HepG2 (cell line): Measurements from ENCODE around the gene BIRC5. TPM values are rescaled to one million over a fixed set of nuclear protein-coding genes. Genes with fewer than 3 reads are reported as not detected.

Experiments
- ARID4A ChIP-seq: sonication (generic); formaldehyde crosslinking; IDR thresholded peaks from 2 replicates; pipeline ENCODE4 v1.5.0; 2020; ENCODE audit warnings: mild to moderate bottlenecking, missing genetic modification reagents, borderline replicate concordance
- GLI4 ChIP-seq: sonication (generic); formaldehyde crosslinking; IDR thresholded peaks from 2 replicates; pipeline ENCODE4 v1.5.1; 2020; ENCODE audit warnings: missing genetic modification reagents, mild to moderate bottlenecking, moderate library complexity, borderline replicate concordance
- HOXA9 ChIP-seq: sonication (generic); formaldehyde crosslinking; IDR thresholded peaks from 2 replicates; pipeline ENCODE4 v1.8.1; 2022; ENCODE audit warnings: missing genetic modification reagents, mild to moderate bottlenecking, moderate library complexity, borderline replicate concordance
- MYC ChIP-seq: sonication (generic); formaldehyde crosslinking; IDR thresholded peaks from 2 replicates; pipeline ENCODE4 v1.9.0; 2021; ENCODE audit warnings: missing genetic modification reagents, borderline replicate concordance
- NRL ChIP-seq: sonication (generic); formaldehyde crosslinking; IDR thresholded peaks from 2 replicates; pipeline ENCODE4 v1.5.0; 2020; ENCODE audit warnings: missing genetic modification reagents, mild to moderate bottlenecking, moderate library complexity, borderline replicate concordance
- SMAD1 ChIP-seq: sonication (generic); formaldehyde crosslinking; IDR thresholded peaks from 2 replicates; pipeline ENCODE4 v1.4.0; 2020; ENCODE audit warnings: missing genetic modification reagents, low read depth, mild to moderate bottlenecking, borderline replicate concordance
- TEAD3 ChIP-seq: optimal IDR thresholded peaks from 2 replicates; pipeline ENCODE3; 2016; ENCODE audit warnings: borderline replicate concordance
- ZMYM3 ChIP-seq: sonication (generic); formaldehyde crosslinking; IDR thresholded peaks from 2 replicates; pipeline ENCODE4 v1.5.1; 2020; ENCODE audit warnings: mild to moderate bottlenecking, missing genetic modification reagents
- ZNF20 ChIP-seq: sonication (generic); formaldehyde crosslinking; IDR thresholded peaks from 2 replicates; pipeline ENCODE4 v1.4.0; 2020; ENCODE audit warnings: mild to moderate bottlenecking, moderate library complexity, missing genetic modification reagents
- ZNF737 ChIP-seq: sonication (generic); formaldehyde crosslinking; IDR thresholded peaks from 2 replicates; pipeline ENCODE4 v1.5.0; 2020; ENCODE audit warnings: missing genetic modification reagents, mild to moderate bottlenecking, borderline replicate concordance
- ZNF772 ChIP-seq: sonication (generic); formaldehyde crosslinking; IDR thresholded peaks from 2 replicates; pipeline ENCODE4 v1.5.0; 2020; ENCODE audit warnings: mild to moderate bottlenecking, missing genetic modification reagents
- ZNF891 ChIP-seq: sonication (generic); formaldehyde crosslinking; IDR thresholded peaks from 2 replicates; pipeline ENCODE4 v1.5.0; 2020; ENCODE audit warnings: mild to moderate bottlenecking, missing genetic modification reagents
- polyA plus RNA-seq, 8 experiments: library from polyadenylated mRNA; depleted of rRNA in 3 of 8; stranded (reverse) in 7 of 8; unstranded in 1 of 8; fragments of >200 nt; fragmentation: Illumina TruSeq in 4 of 8; extraction: Trizol in 4 of 8; gene quantifications; 2 replicates each; pipeline versions ENCODE4 v1.2.1 to v1.2.3, GENCODE V29; 2011 to 2016; ENCODE audit warnings: low read depth in 4 of 8, missing spikeins in 1 of 8, mixed read lengths in 1 of 8; ENCODE audit not compliant: insufficient read depth in 1 of 8
- total RNA-seq, 5 experiments: library from RNA; depleted of rRNA; stranded (reverse); fragments of >200 nt; fragmentation: Illumina TruSeq; extraction: Trizol; gene quantifications; 2 replicates each; pipeline ENCODE4 v1.2.3, GENCODE V29; 2016; ENCODE audit warnings: low read depth in 1 of 5
- TF ChIP-seq, protein P1 (sequence below): sonication (generic); formaldehyde crosslinking; IDR thresholded peaks from 2 replicates; pipeline ENCODE4 v1.4.0; 2020; ENCODE audit warnings: missing genetic modification reagents

The BIRC5 gene
- total and polyA plus RNA-seq, 2 of the 13 experiments (the other 11 are each of a cell fraction or from before 2014, with no cell fraction given): 30.3 to 135 TPM

DNA sequence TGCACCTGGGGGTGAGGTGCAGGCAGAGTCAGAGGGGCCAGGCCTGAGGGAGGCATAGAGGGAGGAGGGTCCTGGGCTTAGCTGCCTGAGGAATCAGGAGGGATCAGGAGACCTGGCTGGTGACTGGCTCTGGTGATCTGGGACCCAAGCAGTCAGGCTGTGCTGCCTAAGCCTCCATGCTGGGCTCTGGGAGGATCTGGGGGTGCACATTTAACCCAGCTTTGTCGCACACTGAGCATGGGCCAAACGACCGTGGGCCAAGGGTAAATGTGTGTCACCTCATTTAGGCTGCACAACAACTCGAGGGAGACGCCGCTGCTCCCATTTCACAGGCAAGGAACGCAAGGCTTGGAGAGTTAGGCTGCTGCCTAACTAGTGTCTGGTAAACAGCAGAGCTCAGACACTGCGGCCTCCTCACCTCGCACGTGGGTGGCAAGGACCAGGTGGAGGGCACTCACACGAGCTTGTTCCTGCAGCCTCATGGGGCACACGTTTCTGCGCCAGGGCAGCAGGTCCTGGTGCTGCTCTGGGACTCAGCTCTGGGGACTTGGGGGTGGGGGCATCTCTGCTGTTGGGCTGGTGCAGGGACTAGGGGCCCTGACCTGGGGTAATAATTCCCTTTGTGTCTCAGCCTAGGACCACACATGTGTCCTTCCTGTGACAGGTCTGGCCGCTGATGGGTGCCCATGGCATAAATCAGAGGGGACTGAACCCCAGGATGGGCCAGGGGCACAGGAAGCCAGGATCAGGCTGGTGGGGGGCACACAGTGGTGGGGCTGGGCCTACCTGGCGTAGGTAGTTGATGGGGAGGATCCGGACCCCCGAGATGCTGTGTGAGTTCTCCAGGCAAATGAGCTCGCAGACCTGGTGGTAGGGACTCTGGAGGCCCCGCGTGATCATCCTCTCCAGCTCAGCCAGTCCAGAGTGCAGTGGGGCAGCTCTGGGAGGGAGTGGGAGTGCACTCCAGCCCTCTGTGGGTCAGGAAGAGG, 36.1 kb downstream of the BIRC5 start (continued):
- TF ChIP-seq MYC (CRISPR knock-in tag): 0 out of 2 replicates have a peak, but pooled peaks have one; percentile 8
- 0 out of 2 replicates have a peak, but pooled peaks have one; percentile 25 for TF ChIP-seq ZNF891 (CRISPR knock-in tag)
- no peak for TF ChIP-seq HOXA9 (CRISPR knock-in tag)
- TF ChIP-seq ZNF772 (CRISPR knock-in tag): peak; percentile 6; the same call in 1 of the 2 replicates
- no peak for TF ChIP-seq GLI4 (CRISPR knock-in tag)
- TF ChIP-seq, protein P1, sequence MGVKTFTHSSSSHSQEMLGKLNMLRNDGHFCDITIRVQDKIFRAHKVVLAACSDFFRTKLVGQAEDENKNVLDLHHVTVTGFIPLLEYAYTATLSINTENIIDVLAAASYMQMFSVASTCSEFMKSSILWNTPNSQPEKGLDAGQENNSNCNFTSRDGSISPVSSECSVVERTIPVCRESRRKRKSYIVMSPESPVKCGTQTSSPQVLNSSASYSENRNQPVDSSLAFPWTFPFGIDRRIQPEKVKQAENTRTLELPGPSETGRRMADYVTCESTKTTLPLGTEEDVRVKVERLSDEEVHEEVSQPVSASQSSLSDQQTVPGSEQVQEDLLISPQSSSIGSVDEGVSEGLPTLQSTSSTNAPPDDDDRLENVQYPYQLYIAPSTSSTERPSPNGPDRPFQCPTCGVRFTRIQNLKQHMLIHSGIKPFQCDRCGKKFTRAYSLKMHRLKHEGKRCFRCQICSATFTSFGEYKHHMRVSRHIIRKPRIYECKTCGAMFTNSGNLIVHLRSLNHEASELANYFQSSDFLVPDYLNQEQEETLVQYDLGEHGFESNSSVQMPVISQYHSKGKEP (CRISPR knock-in tag): no peak
- no peak for TF ChIP-seq ZNF20 (CRISPR knock-in tag)
- peak; percentile 40 for TF ChIP-seq TEAD3
- peak; percentile 42; the same call in 1 of the 2 replicates for TF ChIP-seq NRL (CRISPR knock-in tag)
- TF ChIP-seq ZMYM3: peak; percentile 62; the same call in 1 of the 2 replicates
- no peak for TF ChIP-seq SMAD1
- 0 out of 2 replicates have a peak, but pooled peaks have one; percentile 27 for TF ChIP-seq ARID4A
- 0 out of 2 replicates have a peak, but pooled peaks have one; percentile 29 for TF ChIP-seq ZNF737 (CRISPR knock-in tag)
